ENCODE measurements around the gene SPATS2L.

The SPATS2L gene

GRCh38 chr2:200352636-200353035 is 46.1 kb downstream of the SPATS2L start:
- peak; percentile 79 for DNase-seq

GRCh38 chr2:200353120-200353519 is 46.6 kb downstream of the SPATS2L start:
- peak; percentile 47 for DNase-seq

GRCh38 chr2:200353874-200354273 is 47.4 kb downstream of the SPATS2L start:
- DNase-seq = no peak

- no peak for DNase-seq
These were observed 48.6 kb downstream of the SPATS2L start for GRCh38 chr2:200354833-200355751.

- no peak for DNase-seq
These were observed 49.8 kb downstream of the SPATS2L start for GRCh38 chr2:200356321-200356720.

GRCh38 chr2:200356857-200357384 is 50.4 kb downstream of the SPATS2L start:
- peak; percentile 87 for DNase-seq

GRCh38 chr2:200357845-200358244 is 51.4 kb downstream of the SPATS2L start:
- peak; percentile 42 for DNase-seq

- DNase-seq = no peak
These were observed 53.1 kb downstream of the SPATS2L start for GRCh38 chr2:200359552-200359951.

- no peak for DNase-seq
These were observed 53.9 kb downstream of the SPATS2L start for GRCh38 chr2:200360364-200360763.

GRCh38 chr2:200362202-200362917 is 55.9 kb downstream of the SPATS2L start:
- DNase-seq = no peak

- no peak for DNase-seq
These were observed 56.8 kb downstream of the SPATS2L start for GRCh38 chr2:200363279-200363678.

- no peak for DNase-seq
These were observed 57.6 kb downstream of the SPATS2L start for GRCh38 chr2:200364142-200364541.

GRCh38 chr2:200364620-200365019 is 58.1 kb downstream of the SPATS2L start:
- no peak for DNase-seq

- DNase-seq = no peak
These were observed 58.7 kb downstream of the SPATS2L start for GRCh38 chr2:200365209-200365608.

GRCh38 chr2:200367155-200367554 is 60.7 kb downstream of the SPATS2L start:
- DNase-seq = no peak

GRCh38 chr2:200369886-200370285 is 63.4 kb downstream of the SPATS2L start:
- DNase-seq = no peak

- DNase-seq = no peak
These were observed 66.7 kb downstream of the SPATS2L start for GRCh38 chr2:200373231-200373630.

GRCh38 chr2:200373973-200374416 is 67.5 kb downstream of the SPATS2L start:
- no peak for DNase-seq

- DNase-seq = no peak
These were observed 70.2 kb downstream of the SPATS2L start for GRCh38 chr2:200376513-200377354.

- DNase-seq = peak; percentile 31
These were observed 71.2 kb downstream of the SPATS2L start for GRCh38 chr2:200377355-200378336.

- DNase-seq = peak; percentile 68
These were observed 72.3 kb downstream of the SPATS2L start for GRCh38 chr2:200378652-200379290.
